Testis (tissue), 3 donors: ENCODE results near the gene ING1. TPM values are rescaled to one million over a fixed set of nuclear protein-coding genes. Genes with fewer than 3 reads are reported as not detected.

Experiments used
- DNase-seq: peaks from one replicate; pipeline ENCODE4 v3.0.0-alpha.2; 2019
- H3K27ac ChIP-seq, 2 donors: fragments of 200-600 bp; sonication (generic); one replicate each; pipeline ENCODE4 v1.5.1; 2019
- H3K27me3 ChIP-seq: fragments of 200-600 bp; sonication (generic); one replicate; pipeline ENCODE4 v1.5.1; 2019
- H3K36me3 ChIP-seq: fragments of 200-600 bp; sonication (generic); one replicate; pipeline ENCODE4 v1.5.1; 2017; ENCODE audit warnings: low read depth; ENCODE audit errors: missing control alignments
- H3K4me1 ChIP-seq: fragments of 200-600 bp; sonication (generic); one replicate; pipeline ENCODE4 v1.5.1; 2019
- H3K4me3 ChIP-seq, 2 donors: fragments of 200-600 bp; sonication (generic); one replicate each; pipeline ENCODE4 v1.5.1; 2017 to 2019
- H3K9me3 ChIP-seq: fragments of 200-600 bp; sonication (generic); one replicate; pipeline ENCODE4 v1.5.1; 2017
- CTCF ChIP-seq, 3 experiments: fragments of 450-650 bp in 2 of 3; fragments of 200-600 bp in 1 of 3; sonication (generic) in 1 of 3; IDR thresholded peaks; one replicate each; pipeline ENCODE4 v1.5.1; 2016 to 2019; ENCODE audit warnings: antibody characterized with exemption in 3 of 3, mild to moderate bottlenecking in 2 of 3, moderate library complexity in 1 of 3
- POLR2A ChIP-seq: fragments of 450-650 bp; IDR thresholded peaks from one replicate; pipeline ENCODE4 v1.6.1; 2017; ENCODE audit warnings: antibody characterized with exemption, mild to moderate bottlenecking, moderate library complexity
- WGBS, 2 donors: methylation state at CpG; one replicate each; pipeline ENCODE4 v1.1.5; 2018; 5-methylcytosine and 5-hydroxymethylcytosine counted together
- intact Hi-C: fragments of 100-400 bp; cut with DNase I; formaldehyde crosslinking; loops from one replicate; pipeline ENCODE4 v1.15.1; 2023; ENCODE audit warnings: low total_unique reads
- polyA plus RNA-seq: library from polyadenylated mRNA; stranded (reverse); fragments of 350-450 nt; fragmentation: Illumina TruSeq; extraction: RNeasy Lipid Tissue Mini Kit (QIAGEN cat#74804); gene quantifications from one replicate; pipeline ENCODE4 v1.2.3, GENCODE V29; 2014; ENCODE audit warnings: low read depth, low replicate concordance; ENCODE audit not compliant: insufficient read depth
- total RNA-seq, 2 donors: library from RNA; depleted of rRNA; stranded (reverse); fragments of >200 nt; gene quantifications; one replicate each; pipeline ENCODE4 v1.2.3, GENCODE V29; 2016

Gene ING1
- total and polyA plus RNA-seq, 3 donors from 2014 or later, result 42.2 to 45.5 (median 43.6) TPM

DNA sequence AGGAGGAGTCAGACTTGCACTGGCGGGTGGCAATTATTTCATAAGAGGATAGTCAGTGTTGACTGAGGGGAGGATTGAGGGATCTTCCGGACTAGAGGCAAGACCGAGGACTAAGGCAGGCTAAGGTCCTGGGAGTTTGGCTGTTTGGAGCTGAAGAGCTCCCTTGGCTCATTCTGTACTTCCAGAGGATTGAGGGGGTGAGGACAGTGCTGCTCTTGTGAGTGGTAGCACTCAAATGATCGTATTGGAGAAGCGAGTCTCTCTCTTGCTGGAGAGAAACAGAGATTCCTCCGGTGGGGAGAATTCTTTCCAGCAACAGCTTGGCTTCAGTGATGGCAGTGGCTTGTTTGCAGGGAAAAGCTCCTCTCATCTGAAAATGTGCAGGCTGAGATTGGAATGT lies 47.1 kb downstream of the ING1 start:
- no peaks in the 10 kb centered on the region for H3K36me3 ChIP-seq
- intact Hi-C loops, result no loop called here
- no peak for TF ChIP-seq POLR2A
- no peak for TF ChIP-seq CTCF (IDR thresholded peaks at IDR 0.05)
- H3K4me3 ChIP-seq, result no peak overlapping the region
- no peaks in the 10 kb centered on the region for H3K27me3 ChIP-seq
- no peak for DNase-seq
- no peaks in the 10 kb centered on the region for H3K9me3 ChIP-seq
- 85 to 95% methylated on average over 5 to 6 of the region's 6 CpGs for WGBS, 2 donors
- H3K27ac ChIP-seq, result no peak overlapping the region
- H3K4me1 ChIP-seq, result no peaks in the 10 kb centered on the region

DNA sequence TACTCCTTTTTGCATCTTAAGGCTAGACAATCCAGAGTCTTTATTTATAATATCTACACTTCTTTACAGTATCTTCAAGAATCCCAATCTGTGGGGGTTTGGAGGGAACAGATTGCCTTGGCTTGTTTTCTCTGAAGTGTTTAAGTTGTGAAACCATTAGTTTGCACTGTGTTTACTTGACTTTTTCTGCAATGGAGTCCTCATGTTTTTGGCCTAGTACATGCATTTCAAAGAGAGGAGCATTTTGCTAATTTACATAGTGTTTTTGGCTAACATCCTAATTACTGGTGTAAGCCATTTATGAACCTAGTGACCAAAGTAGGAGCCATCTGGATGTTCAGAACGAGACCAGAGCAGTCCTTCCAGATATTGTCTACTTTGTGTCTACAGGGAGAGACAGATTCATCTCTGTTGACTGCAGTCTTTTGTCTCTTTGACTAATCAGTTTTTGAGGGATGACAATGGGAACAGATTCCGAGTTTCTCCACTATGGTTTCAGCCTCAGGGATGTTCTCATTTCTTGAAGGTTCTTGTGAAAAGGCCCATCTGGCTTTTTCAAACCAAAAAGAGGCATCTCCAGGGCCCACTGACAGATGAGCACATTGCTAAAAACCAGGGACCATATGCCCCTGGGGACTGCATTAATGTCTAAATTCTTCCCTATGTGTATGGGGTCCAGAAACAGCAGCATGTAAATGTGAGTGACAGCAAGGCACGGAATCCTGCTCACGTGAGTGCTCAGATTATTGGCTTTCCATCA lies 53.4 kb downstream of the ING1 start:
- no peak overlapping the region for H3K4me3 ChIP-seq
- H3K36me3 ChIP-seq, result no peaks in the 10 kb centered on the region
- 88 to 89% methylated on average over 4 of the region's 4 CpGs for WGBS, 2 donors
- TF ChIP-seq CTCF (IDR thresholded peaks at IDR 0.05) (no peak), POLR2A (no peak)
- no peaks in the 10 kb centered on the region for H3K4me1 ChIP-seq
- no peak for DNase-seq
- intact Hi-C loops, result no loop called here
- no peaks in the 10 kb centered on the region for H3K9me3 ChIP-seq
- no peak overlapping the region for H3K27ac ChIP-seq
- no peaks in the 10 kb centered on the region for H3K27me3 ChIP-seq

GRCh38 chr13:110767476-110767875 lies 54.0 kb downstream of the ING1 start:
- no peaks in the 10 kb centered on the region for H3K27me3 ChIP-seq
- no peak for DNase-seq
- no peak overlapping the region for H3K4me3 ChIP-seq
- H3K36me3 ChIP-seq, result no peaks in the 10 kb centered on the region
- intact Hi-C loops, result no loop called here
- WGBS, 2 donors, result 91 to 93% methylated on average over 7 of the region's 7 CpGs
- no peaks in the 10 kb centered on the region for H3K9me3 ChIP-seq
- TF ChIP-seq CTCF (IDR thresholded peaks at IDR 0.05), result no peak
- no peak for TF ChIP-seq POLR2A
- no peak overlapping the region for H3K27ac ChIP-seq
- no peaks in the 10 kb centered on the region for H3K4me1 ChIP-seq

- Histone ChIP-seq H3K4me1 (no peaks in the 10 kb centered on the region), H3K36me3 (no peaks in the 10 kb centered on the region), H3K9me3 (no peaks in the 10 kb centered on the region), H3K4me3 (no peak overlapping the region), H3K27ac (no peak overlapping the region), H3K27me3 (no peaks in the 10 kb centered on the region)
- no peak for DNase-seq
- no peak for TF ChIP-seq CTCF (IDR thresholded peaks at IDR 0.05)
- TF ChIP-seq POLR2A, result no peak
- intact Hi-C loops, result no loop called here
- 66 to 74% methylated on average over 3 of the region's 3 CpGs for WGBS, 2 donors
Measured at GRCh38 chr13:110769097-110769496, 55.6 kb downstream of the ING1 start.

DNA sequence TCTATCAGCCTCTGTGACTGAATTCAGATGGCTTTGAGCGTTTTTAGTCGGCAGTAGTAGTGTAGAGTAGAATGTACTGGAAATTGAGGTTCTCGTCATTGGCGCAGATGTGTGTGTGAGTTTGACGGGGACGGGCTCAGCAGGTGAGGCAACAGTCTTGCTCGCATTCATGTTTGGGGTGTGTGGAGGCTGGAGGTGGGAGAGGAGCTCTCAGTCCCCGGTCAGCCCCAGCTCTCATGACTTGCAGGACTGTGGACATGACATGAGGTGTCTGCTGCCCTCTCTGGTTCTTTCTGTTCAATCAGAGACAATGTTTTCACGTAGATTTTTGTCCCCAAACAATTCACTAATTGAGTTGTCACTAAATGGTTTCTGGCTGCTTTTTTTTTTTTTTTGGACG lies 57.2 kb downstream of the ING1 start:
- no peaks in the 10 kb centered on the region for H3K36me3 ChIP-seq
- H3K27ac ChIP-seq, result no peak overlapping the region
- no peak for DNase-seq

More for the DNA sequence above, 57.2 kb downstream of the ING1 start:
- 76 to 81% methylated on average over 10 of the region's 10 CpGs for WGBS, 2 donors
- Histone ChIP-seq H3K4me3 (no peak overlapping the region), H3K4me1 (no peaks in the 10 kb centered on the region), H3K27me3 (no peaks in the 10 kb centered on the region), H3K9me3 (no peaks in the 10 kb centered on the region)
- intact Hi-C loops, result no loop called here
- no peak for TF ChIP-seq POLR2A
- no peak for TF ChIP-seq CTCF (IDR thresholded peaks at IDR 0.05)
